ENCODE data around the gene SYT8.

DNA sequence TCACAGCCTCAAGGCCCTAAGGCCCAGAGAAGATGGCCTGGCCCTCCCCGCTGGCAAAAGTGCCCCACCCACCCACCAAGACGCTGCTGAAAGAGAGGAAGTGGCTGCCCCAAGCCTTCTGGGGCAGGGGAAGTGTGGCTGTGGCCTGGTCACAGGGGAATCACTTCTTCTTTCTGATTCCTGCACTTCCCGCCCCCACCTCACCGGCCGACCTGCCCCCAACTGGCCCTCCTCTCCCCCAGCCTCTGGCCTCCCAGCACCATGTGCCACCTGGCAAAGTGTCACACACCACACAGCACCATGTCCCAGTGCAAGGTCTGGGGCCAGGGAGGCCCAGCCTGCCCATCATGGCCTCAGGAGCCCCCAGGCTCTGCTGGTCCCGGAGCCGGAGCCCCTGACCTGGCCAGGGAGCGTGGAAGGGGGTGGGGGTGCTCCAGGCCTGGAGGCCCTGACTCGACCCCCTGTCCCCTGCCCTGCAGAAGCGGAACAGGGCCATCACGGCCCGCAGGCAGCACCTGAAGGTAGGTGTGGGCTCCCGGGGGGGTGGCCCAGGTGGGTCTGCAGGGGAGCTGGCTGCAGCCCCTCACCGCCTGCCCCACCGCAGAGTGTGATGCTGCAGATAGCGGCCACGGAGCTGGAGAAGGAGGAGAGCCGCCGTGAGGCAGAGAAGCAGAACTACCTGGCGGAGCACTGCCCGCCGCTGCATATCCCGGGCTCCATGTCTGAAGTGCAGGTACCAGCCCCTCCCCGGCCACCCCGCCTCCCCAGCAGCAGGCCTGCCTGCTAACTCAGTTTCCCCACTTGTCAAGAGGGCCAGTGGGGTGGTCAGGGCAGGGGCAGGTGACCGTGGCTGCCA lies 5.4 kb downstream of the SYT8 start:
- no peak for TF ChIP-seq POLR2A (IDR thresholded peaks at IDR 0.05)
- TF ChIP-seq, protein P1, sequence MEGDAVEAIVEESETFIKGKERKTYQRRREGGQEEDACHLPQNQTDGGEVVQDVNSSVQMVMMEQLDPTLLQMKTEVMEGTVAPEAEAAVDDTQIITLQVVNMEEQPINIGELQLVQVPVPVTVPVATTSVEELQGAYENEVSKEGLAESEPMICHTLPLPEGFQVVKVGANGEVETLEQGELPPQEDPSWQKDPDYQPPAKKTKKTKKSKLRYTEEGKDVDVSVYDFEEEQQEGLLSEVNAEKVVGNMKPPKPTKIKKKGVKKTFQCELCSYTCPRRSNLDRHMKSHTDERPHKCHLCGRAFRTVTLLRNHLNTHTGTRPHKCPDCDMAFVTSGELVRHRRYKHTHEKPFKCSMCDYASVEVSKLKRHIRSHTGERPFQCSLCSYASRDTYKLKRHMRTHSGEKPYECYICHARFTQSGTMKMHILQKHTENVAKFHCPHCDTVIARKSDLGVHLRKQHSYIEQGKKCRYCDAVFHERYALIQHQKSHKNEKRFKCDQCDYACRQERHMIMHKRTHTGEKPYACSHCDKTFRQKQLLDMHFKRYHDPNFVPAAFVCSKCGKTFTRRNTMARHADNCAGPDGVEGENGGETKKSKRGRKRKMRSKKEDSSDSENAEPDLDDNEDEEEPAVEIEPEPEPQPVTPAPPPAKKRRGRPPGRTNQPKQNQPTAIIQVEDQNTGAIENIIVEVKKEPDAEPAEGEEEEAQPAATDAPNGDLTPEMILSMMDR (IDR thresholded peaks at IDR 0.05): no peak
